K562 (cell line): ENCODE measurements around the gene RAE1. TPM values are rescaled to one million over a fixed set of nuclear protein-coding genes. Genes with fewer than 3 reads are reported as not detected.

Experiments
- CREB1 ChIP-seq, 2 experiments: sonication (generic) in 1 of 2; formaldehyde crosslinking in 1 of 2; IDR thresholded peaks; 2 replicates each; pipeline versions ENCODE4 v1.6.1 to v1.8.0; 2012 to 2022; ENCODE audit warnings: inconsistent platforms in 1 of 2, mild to moderate bottlenecking in 1 of 2, missing genetic modification reagents in 1 of 2, moderate library complexity in 1 of 2
- DEAF1 ChIP-seq: fragments of 450-650 bp; formaldehyde crosslinking; IDR thresholded peaks from 2 replicates; pipeline ENCODE4 v1.4.0; 2020; ENCODE audit warnings: mild to moderate bottlenecking, moderate library complexity
- E2F1 ChIP-seq: sonication (generic); formaldehyde crosslinking; IDR thresholded peaks from 2 replicates; pipeline ENCODE4 v1.8.1; 2023; ENCODE audit warnings: mild to moderate bottlenecking, missing genetic modification reagents, moderate library complexity
- E2F3 ChIP-seq: fragments of 250-450 bp; sonication (Bioruptor Pico); IDR thresholded peaks from 2 replicates; pipeline ENCODE4 v1.4.0; 2020; ENCODE audit warnings: mild to moderate bottlenecking
- EGR1 ChIP-seq: fragments of 450-650 bp; conservative IDR thresholded peaks from 2 replicates; pipeline ENCODE4 v1.6.1; 2017; ENCODE audit warnings: mild to moderate bottlenecking
- ETS1 ChIP-seq: conservative IDR thresholded peaks from 2 replicates; pipeline ENCODE4 v1.6.1; 2011; ENCODE audit warnings: low read depth, mild to moderate bottlenecking, low read length; ENCODE audit not compliant: control insufficient read depth
- FOXM1 ChIP-seq, 2 experiments: fragments of 450-650 bp in 1 of 2; sonication (generic) in 1 of 2; formaldehyde crosslinking in 1 of 2; IDR thresholded peaks; 2 replicates each; pipeline versions ENCODE4 v1.6.1 to v1.9.0; 2017 to 2022; ENCODE audit warnings: low read depth in 2 of 2, mild to moderate bottlenecking in 2 of 2, missing genetic modification reagents in 1 of 2, moderate library complexity in 1 of 2
- FOXP1 ChIP-seq: sonication (generic); formaldehyde crosslinking; IDR thresholded peaks from 2 replicates; pipeline ENCODE4 v1.8.0; 2022; ENCODE audit warnings: mild to moderate bottlenecking, missing genetic modification reagents
- HCFC1 ChIP-seq: IDR thresholded peaks from 2 replicates; pipeline ENCODE4 v1.6.1; 2012; ENCODE audit warnings: low read depth, low read length, improper control_type of control experiment
- KDM1A ChIP-seq, 2 experiments: fragments of 450-650 bp; IDR thresholded peaks; 2 replicates each; pipeline ENCODE4 v1.6.1; 2016; ENCODE audit warnings: mild to moderate bottlenecking in 2 of 2
- L3MBTL2 ChIP-seq: fragments of 450-650 bp; IDR thresholded peaks from 2 replicates; pipeline ENCODE4 v1.6.1; 2016; ENCODE audit warnings: mild to moderate bottlenecking, moderate library complexity
- MAZ ChIP-seq, 2 experiments: fragments of 450-650 bp in 1 of 2; sonication (generic) in 1 of 2; formaldehyde crosslinking; IDR thresholded peaks in 1 of 2; conservative IDR thresholded peaks in 1 of 2; 2 replicates each; pipeline versions ENCODE4 v1.4.0 to v1.5.0; 2020; ENCODE audit warnings: mild to moderate bottlenecking in 1 of 2, missing genetic modification reagents in 1 of 2
- NCOR1 ChIP-seq: fragments of 450-650 bp; IDR thresholded peaks from 2 replicates; pipeline ENCODE4 v1.6.1; 2016; ENCODE audit warnings: mild to moderate bottlenecking, moderate library complexity
- RFX7 ChIP-seq: fragments of 250-450 bp; sonication (Bioruptor Pico); IDR thresholded peaks from 2 replicates; pipeline ENCODE4 v1.5.1; 2021; ENCODE audit warnings: mild to moderate bottlenecking
- TBP ChIP-seq: optimal IDR thresholded peaks from 2 replicates; pipeline ENCODE3; 2011; ENCODE audit warnings: low read depth, low read length, improper control_type of control experiment
- TEAD1 ChIP-seq, 2 experiments: fragments of 450-650 bp in 1 of 2; sonication (generic) in 1 of 2; formaldehyde crosslinking; IDR thresholded peaks; 2 replicates each; pipeline versions ENCODE4 v1.4.0 to v1.8.0; 2020 to 2022; ENCODE audit warnings: mild to moderate bottlenecking in 2 of 2, missing genetic modification reagents in 1 of 2
- THRB ChIP-seq: fragments of 450-650 bp; formaldehyde crosslinking; conservative IDR thresholded peaks from 2 replicates; pipeline ENCODE4 v1.4.0; 2022; ENCODE audit warnings: mild to moderate bottlenecking, missing genetic modification characterization
- TRIM24 ChIP-seq, 2 experiments: fragments of 450-650 bp; IDR thresholded peaks; 2 replicates each; pipeline ENCODE4 v1.6.1; 2016
- XRCC5 ChIP-seq: fragments of 200-400 bp; formaldehyde crosslinking; IDR thresholded peaks from 2 replicates; pipeline ENCODE4 v1.6.1; 2017; ENCODE audit warnings: low read depth, mild to moderate bottlenecking, low read length
- ZFP1 ChIP-seq: fragments of 450-650 bp; formaldehyde crosslinking; IDR thresholded peaks from 2 replicates; pipeline ENCODE4 v1.4.0; 2020; ENCODE audit warnings: mild to moderate bottlenecking, mixed read lengths
- ZFX ChIP-seq: sonication (generic); formaldehyde crosslinking; IDR thresholded peaks from 2 replicates; pipeline ENCODE4 v1.8.0; 2022; ENCODE audit warnings: mild to moderate bottlenecking, missing genetic modification reagents, moderate library complexity
- polyA plus RNA-seq, 8 experiments: library from polyadenylated mRNA; depleted of rRNA in 4 of 8; stranded (reverse) in 5 of 8; unstranded in 3 of 8; fragments of >200 nt; fragmentation: Nextera tagmentation in 2 of 8; fragmentation: Illumina TruSeq in 1 of 8; extraction: Ambion mirVana in 2 of 8; extraction: Trizol in 1 of 8; gene quantifications; 2 replicates each; pipeline versions ENCODE4 v1.2.1 to v1.2.3, GENCODE V29; 2011 to 2014; ENCODE audit warnings: inconsistent platforms in 1 of 8, missing spikeins in 1 of 8
- total RNA-seq, 7 experiments: library from RNA; depleted of rRNA in 6 of 7; stranded (reverse); fragments of >200 nt in 6 of 7; fragmentation: Illumina TruSeq in 2 of 7; extraction: Trizol in 2 of 7; gene quantifications; 2 replicates each; pipeline versions ENCODE4 v1.2.1 to v1.2.3, GENCODE V29; 2011 to 2021; ENCODE audit warnings: low replicate concordance in 1 of 7

The RAE1 gene
- total and polyA plus RNA-seq, 9 of the 15 experiments (the other 6 are each of a cell fraction or from before 2014, with no cell fraction given) = 33.7 to 248 (median 77.7) TPM

GRCh38 chr20:57390604-57391438, 39.8 kb downstream of the RAE1 start, which contains the start of gene RBM38 (continued):
- 0 out of 2 replicates have a peak, but pooled peaks have one; percentile 24 for TF ChIP-seq FOXM1 (IDR thresholded peaks at IDR 0.05; ENCODE audit: low read depth)
- TF ChIP-seq FOXM1 (CRISPR knock-in tag; IDR thresholded peaks at IDR 0.05; ENCODE audit: low read depth) = no peak
- TF ChIP-seq RFX7 (CRISPR knock-in tag) = no peak
- 0 out of 4 replicates have a peak, but pooled peaks of 1 of the 2 experiments have one; percentile 19 for TF ChIP-seq TEAD1 (CRISPR knock-in tag; IDR thresholded peaks at IDR 0.05)
- TF ChIP-seq THRB (CRISPR knock-in tag) = 0 out of 2 replicates have a peak, but pooled peaks have one; percentile 33
- TF ChIP-seq ZFP1 = 0 out of 2 replicates have a peak, but pooled peaks have one; percentile 49
- 0 out of 2 replicates have a peak, but pooled peaks have one; percentile 22 for TF ChIP-seq E2F1 (CRISPR knock-in tag)
- TF ChIP-seq TBP = peak; percentile 91
- peak in 1 of 2 experiments; percentile 28; a peak in 1 of 4 replicates for TF ChIP-seq TRIM24 (IDR thresholded peaks at IDR 0.05)
- peak; percentile 67 for TF ChIP-seq ZFX (CRISPR knock-in tag)
- TF ChIP-seq FOXP1 = no peak
- TF ChIP-seq DEAF1 (CRISPR knock-in tag) = peak; percentile 22; the same call in 1 of the 2 replicates
- no peak for TF ChIP-seq CREB1 (IDR thresholded peaks at IDR 0.05)
- TF ChIP-seq CREB1 (CRISPR knock-in tag; IDR thresholded peaks at IDR 0.05) = no peak
- peak; percentile 80 for TF ChIP-seq HCFC1
- TF ChIP-seq MAZ (CRISPR knock-in tag; conservative IDR thresholded peaks at IDR 0.05 in 1 of 2, IDR thresholded peaks at IDR 0.05 in 1 of 2) = peak; percentile 81 to 86
- peak; percentile 56; the same call in 1 of the 2 replicates for TF ChIP-seq ETS1
- TF ChIP-seq L3MBTL2 = peak; percentile 57
- peak; percentile 66 for TF ChIP-seq EGR1
- TF ChIP-seq XRCC5 = 0 out of 2 replicates have a peak, but pooled peaks have one; percentile 16
- TF ChIP-seq NCOR1 = peak; percentile 27; the same call in 1 of the 2 replicates
- TF ChIP-seq E2F3 (CRISPR knock-in tag) = 0 out of 2 replicates have a peak, but pooled peaks have one; percentile 32
- TF ChIP-seq KDM1A (IDR thresholded peaks at IDR 0.05) = 0 out of 4 replicates have a peak, but pooled peaks of 1 of the 2 experiments have one; percentile 31
